HepG2 (cell line): ENCODE results near the gene SYNGAP1. TPM values are rescaled to one million over a fixed set of nuclear protein-coding genes. Genes with fewer than 3 reads are reported as not detected.

ENCODE experiments used
- ARID3A ChIP-seq: IDR thresholded peaks from 2 replicates; pipeline ENCODE4 v1.6.1; 2012; ENCODE audit warnings: low read depth, low read length, improper control_type of control experiment
- ARID5B ChIP-seq: IDR thresholded peaks from 2 replicates; pipeline ENCODE4 v1.4.0; 2020; ENCODE audit warnings: mild to moderate bottlenecking, missing genetic modification reagents
- CENPT ChIP-seq: sonication (generic); formaldehyde crosslinking; IDR thresholded peaks from 2 replicates; pipeline ENCODE4 v1.8.0; 2022; ENCODE audit warnings: low read depth, mild to moderate bottlenecking, moderate library complexity, missing genetic modification reagents
- CHCHD3 ChIP-seq: sonication (generic); formaldehyde crosslinking; IDR thresholded peaks from 2 replicates; pipeline ENCODE4 v1.8.0; 2022; ENCODE audit warnings: mild to moderate bottlenecking, missing genetic modification reagents, moderate library complexity
- FOXP1 ChIP-seq, 2 experiments: fragments of 450-650 bp in 1 of 2; IDR thresholded peaks; 2 replicates each; pipeline ENCODE4 v1.6.1; 2017 to 2018; ENCODE audit warnings: antibody characterized with exemption in 1 of 2
- GFI1 ChIP-seq: sonication (generic); formaldehyde crosslinking; IDR thresholded peaks from 2 replicates; pipeline ENCODE4 v1.5.0; 2020; ENCODE audit warnings: missing genetic modification reagents, mild to moderate bottlenecking, borderline replicate concordance
- GPN1 ChIP-seq: sonication (generic); formaldehyde crosslinking; IDR thresholded peaks from 2 replicates; pipeline ENCODE4 v1.5.1; 2020; ENCODE audit warnings: missing genetic modification reagents, borderline replicate concordance
- HMG20B ChIP-seq: conservative IDR thresholded peaks from 2 replicates; pipeline ENCODE4 v1.6.1; 2016; ENCODE audit warnings: missing genetic modification reagents, missing compliant biosample characterization
- MEIS1 ChIP-seq: sonication (generic); formaldehyde crosslinking; IDR thresholded peaks from 2 replicates; pipeline ENCODE4 v1.9.0; 2021; ENCODE audit warnings: mild to moderate bottlenecking, missing genetic modification reagents, moderate library complexity, borderline replicate concordance
- MEIS2 ChIP-seq: sonication (generic); formaldehyde crosslinking; IDR thresholded peaks from 2 replicates; pipeline ENCODE4 v1.9.0; 2021; ENCODE audit warnings: mild to moderate bottlenecking, missing genetic modification reagents
- PLRG1 ChIP-seq: fragments of 450-650 bp; conservative IDR thresholded peaks from 2 replicates; pipeline ENCODE4 v1.6.1; 2016
- POGZ ChIP-seq: sonication (generic); formaldehyde crosslinking; IDR thresholded peaks from 2 replicates; pipeline ENCODE4 v1.4.0; 2020; ENCODE audit warnings: mild to moderate bottlenecking, missing genetic modification reagents
- ZBTB14 ChIP-seq: sonication (generic); formaldehyde crosslinking; IDR thresholded peaks from 2 replicates; pipeline ENCODE4 v1.4.0; 2020; ENCODE audit warnings: missing genetic modification reagents
- ZBTB21 ChIP-seq: sonication (generic); formaldehyde crosslinking; IDR thresholded peaks from 2 replicates; pipeline ENCODE4 v1.4.0; 2020; ENCODE audit warnings: missing genetic modification reagents
- ZNF12 ChIP-seq: sonication (generic); formaldehyde crosslinking; IDR thresholded peaks from 2 replicates; pipeline ENCODE4 v1.5.0; 2020; ENCODE audit warnings: missing genetic modification reagents
- ZNF138 ChIP-seq: sonication (generic); formaldehyde crosslinking; IDR thresholded peaks from 2 replicates; pipeline ENCODE4 v1.5.0; 2020; ENCODE audit warnings: mild to moderate bottlenecking, low read depth, missing genetic modification reagents
- ZNF329 ChIP-seq: sonication (generic); formaldehyde crosslinking; IDR thresholded peaks from 2 replicates; pipeline ENCODE4 v1.9.0; 2021; ENCODE audit warnings: low read depth, mild to moderate bottlenecking, missing genetic modification reagents
- ZNF543 ChIP-seq: sonication (generic); formaldehyde crosslinking; IDR thresholded peaks from 2 replicates; pipeline ENCODE4 v1.4.0; 2020; ENCODE audit warnings: mild to moderate bottlenecking, missing genetic modification reagents
- ZNF563 ChIP-seq: sonication (generic); formaldehyde crosslinking; IDR thresholded peaks from 2 replicates; pipeline ENCODE4 v1.8.0; 2022; ENCODE audit warnings: mild to moderate bottlenecking, moderate library complexity, missing genetic modification reagents
- ZNF567 ChIP-seq: sonication (generic); formaldehyde crosslinking; IDR thresholded peaks from 2 replicates; pipeline ENCODE4 v1.8.1; 2023; ENCODE audit warnings: mild to moderate bottlenecking, missing genetic modification reagents, borderline replicate concordance
- ZNF784 ChIP-seq: sonication (generic); formaldehyde crosslinking; IDR thresholded peaks from 2 replicates; pipeline ENCODE4 v1.5.1; 2020; ENCODE audit warnings: missing genetic modification reagents, mild to moderate bottlenecking, borderline replicate concordance
- polyA plus RNA-seq, 8 experiments: library from polyadenylated mRNA; depleted of rRNA in 3 of 8; stranded (reverse) in 7 of 8; unstranded in 1 of 8; fragments of >200 nt; fragmentation: Illumina TruSeq in 4 of 8; extraction: Trizol in 4 of 8; gene quantifications; 2 replicates each; pipeline versions ENCODE4 v1.2.1 to v1.2.3, GENCODE V29; 2011 to 2016; ENCODE audit warnings: low read depth in 4 of 8, missing spikeins in 1 of 8, mixed read lengths in 1 of 8; ENCODE audit not compliant: insufficient read depth in 1 of 8
- total RNA-seq, 5 experiments: library from RNA; depleted of rRNA; stranded (reverse); fragments of >200 nt; fragmentation: Illumina TruSeq; extraction: Trizol; gene quantifications; 2 replicates each; pipeline ENCODE4 v1.2.3, GENCODE V29; 2016; ENCODE audit warnings: low read depth in 1 of 5

Gene SYNGAP1
- total and polyA plus RNA-seq, 2 of the 13 experiments (the other 11 are each of a cell fraction or from before 2014, with no cell fraction given): 0.75 to 1.1 TPM

GRCh38 chr6:33391278-33391921 is 28.5 kb upstream of the SYNGAP1 start, which contains the start of gene KIFC1 (continued):
- TF ChIP-seq GFI1 (CRISPR knock-in tag) (peak; percentile 87; the same call in 1 of the 2 replicates), FOXP1 (IDR thresholded peaks at IDR 0.05) (no peak), FOXP1 (CRISPR knock-in tag; IDR thresholded peaks at IDR 0.05) (peak; percentile 25; the same call in 1 of the 2 replicates), MEIS2 (CRISPR knock-in tag) (peak; percentile 46; the same call in 1 of the 2 replicates), ZNF567 (CRISPR knock-in tag) (0 out of 2 replicates have a peak, but pooled peaks have one; percentile 39), ZNF12 (0 out of 2 replicates have a peak, but pooled peaks have one; percentile 62), ARID3A (peak; percentile 70), ZBTB14 (CRISPR knock-in tag) (0 out of 2 replicates have a peak, but pooled peaks have one; percentile 36), HMG20B (CRISPR knock-in tag) (peak; percentile 63; the same call in 1 of the 2 replicates), PLRG1 (no peak), ZNF329 (CRISPR knock-in tag) (peak; percentile 78), ARID5B (CRISPR knock-in tag) (peak; percentile 80), GPN1 (CRISPR knock-in tag) (no peak), ZNF563 (peak; percentile 82; the same call in 1 of the 2 replicates), ZNF138 (CRISPR knock-in tag) (peak; percentile 54; the same call in 1 of the 2 replicates), CHCHD3 (no peak; the same call in 1 of the 2 replicates), MEIS1 (CRISPR knock-in tag) (peak; percentile 85; the same call in 1 of the 2 replicates), ZBTB21 (CRISPR knock-in tag) (peak; percentile 99), ZNF784 (CRISPR knock-in tag) (peak; percentile 90), CENPT (CRISPR knock-in tag) (0 out of 2 replicates have a peak, but pooled peaks have one; percentile 82), ZNF543 (CRISPR knock-in tag) (no peak), POGZ (CRISPR knock-in tag) (peak; percentile 90)
